GM12878 (cell line): ENCODE results near the gene UXT. TPM values are rescaled to one million over a fixed set of nuclear protein-coding genes. Genes with fewer than 3 reads are reported as not detected.
A peak's percentile ranks its signal among the peaks of the same experiment; 100 is the strongest.

Experiments
- ASH2L ChIP-seq: fragments of 300-600, 200-600 bp; sonication (generic); IDR thresholded peaks from 2 replicates; pipeline ENCODE4 v1.6.1; 2017; ENCODE audit warnings: low read depth, mild to moderate bottlenecking, borderline replicate concordance
- CEBPB ChIP-seq, 2 experiments: fragments of 150-350 bp in 1 of 2; IDR thresholded peaks; 2 replicates each; pipeline ENCODE4 v1.6.1; 2012 to 2014; ENCODE audit warnings: low read depth in 2 of 2, low read length in 2 of 2, borderline replicate concordance in 1 of 2, inconsistent platforms in 1 of 2
- FOXK2 ChIP-seq: fragments of 450-650 bp; IDR thresholded peaks from 2 replicates; pipeline ENCODE4 v1.6.1; 2017; ENCODE audit warnings: mild to moderate bottlenecking, moderate library complexity
- GABPA ChIP-seq: IDR thresholded peaks from 2 replicates; pipeline ENCODE4 v1.6.1; 2014; ENCODE audit warnings: antibody characterized with exemption, low read depth, mild to moderate bottlenecking, inconsistent platforms
- GATAD2B ChIP-seq: fragments of 450-650 bp; conservative IDR thresholded peaks from 2 replicates; pipeline ENCODE4 v1.6.1; 2017; ENCODE audit warnings: low read depth, mild to moderate bottlenecking, moderate library complexity
- HDAC2 ChIP-seq: fragments of 200-600 bp; sonication (generic); IDR thresholded peaks from 2 replicates; pipeline ENCODE4 v1.6.1; 2017
- IKZF2 ChIP-seq, 2 experiments: fragments of 450-650 bp; IDR thresholded peaks; 2 replicates each; pipeline ENCODE4 v1.6.1; 2017; ENCODE audit warnings: mild to moderate bottlenecking in 2 of 2, moderate library complexity in 2 of 2
- LARP7 ChIP-seq: fragments of 450-650 bp; IDR thresholded peaks from 2 replicates; pipeline ENCODE4 v1.6.1; 2017; ENCODE audit warnings: mild to moderate bottlenecking
- MEF2B ChIP-seq: fragments of 450-650 bp; IDR thresholded peaks from 2 replicates; pipeline ENCODE4 v1.6.1; 2018; ENCODE audit warnings: mild to moderate bottlenecking, moderate library complexity; ENCODE audit not compliant: partially characterized antibody, poor library complexity, severe bottlenecking
- MTA2 ChIP-seq: fragments of 450-650 bp; IDR thresholded peaks from 2 replicates; pipeline ENCODE4 v1.6.1; 2016; ENCODE audit warnings: low read depth, mild to moderate bottlenecking, moderate library complexity
- MXI1 ChIP-seq: fragments of 150-350 bp; IDR thresholded peaks from 2 replicates; pipeline ENCODE4 v1.6.1; 2011; ENCODE audit warnings: low read depth, mild to moderate bottlenecking, inconsistent platforms, low read length, improper control_type of control experiment
- NFYB ChIP-seq: IDR thresholded peaks from 2 replicates; pipeline ENCODE4 v1.6.1; 2011; ENCODE audit warnings: low read depth, mild to moderate bottlenecking, low read length, improper control_type of control experiment, moderate library complexity; ENCODE audit not compliant: insufficient read depth
- PAX8 ChIP-seq: fragments of 450-650 bp; IDR thresholded peaks from 2 replicates; pipeline ENCODE4 v1.6.1; 2017; ENCODE audit warnings: mild to moderate bottlenecking, moderate library complexity
- RAD51 ChIP-seq: fragments of 450-650 bp; IDR thresholded peaks from 2 replicates; pipeline ENCODE4 v1.6.1; 2016; ENCODE audit warnings: moderate library complexity, mild to moderate bottlenecking, inconsistent platforms
- RBBP5 ChIP-seq: fragments of 200-600 bp; sonication (generic); conservative IDR thresholded peaks from 2 replicates; pipeline ENCODE4 v1.6.1; 2016
- RCOR1 ChIP-seq: conservative IDR thresholded peaks from 2 replicates; pipeline ENCODE4 v1.6.1; 2012; ENCODE audit warnings: low read depth, low read length, improper control_type of control experiment
- RFX5 ChIP-seq: IDR thresholded peaks from 2 replicates; pipeline ENCODE4 v1.6.1; 2011; ENCODE audit warnings: low read depth, low read length, improper control_type of control experiment
- SIX5 ChIP-seq: IDR thresholded peaks from 2 replicates; pipeline ENCODE4 v1.6.1; 2011; ENCODE audit warnings: mild to moderate bottlenecking, low read depth, low read length, moderate library complexity; ENCODE audit not compliant: severe bottlenecking
- SP1 ChIP-seq: IDR thresholded peaks from one replicate; pipeline ENCODE4 v1.6.1; 2011; ENCODE audit warnings: low read depth, low read length
- SUZ12 ChIP-seq: fragments of 200-600 bp; sonication (generic); IDR thresholded peaks from one replicate; pipeline ENCODE4 v1.6.1; 2018; ENCODE audit warnings: antibody characterized with exemption, mild to moderate bottlenecking; ENCODE audit not compliant: unreplicated experiment
- TCF12 ChIP-seq: IDR thresholded peaks from 2 replicates; pipeline ENCODE4 v1.6.1; 2011; ENCODE audit warnings: low read depth, mild to moderate bottlenecking, low read length
- YY1 ChIP-seq: IDR thresholded peaks from 2 replicates; pipeline ENCODE4 v1.6.1; 2011; ENCODE audit warnings: low read depth, mild to moderate bottlenecking, low read length
- polyA plus RNA-seq, 11 experiments: library from polyadenylated mRNA; depleted of rRNA in 4 of 11; unstranded in 6 of 11; stranded (reverse) in 5 of 11; fragments of >200 nt; fragmentation: Nextera tagmentation in 4 of 11; fragmentation: Illumina TruSeq in 1 of 11; extraction: Ambion mirVana in 4 of 11; extraction: Trizol in 1 of 11; gene quantifications; 1 replicate in 1 of 11; 2 replicates in 10 of 11; pipeline versions ENCODE4 v1.2.1 to v1.2.3, GENCODE V29; 2011 to 2016; ENCODE audit warnings: inconsistent platforms in 2 of 11, missing spikeins in 2 of 11, low read depth in 1 of 11
- total RNA-seq, 4 experiments: library from RNA; depleted of rRNA in 3 of 4; stranded (reverse); fragments of >200 nt in 3 of 4; fragmentation: Illumina TruSeq in 1 of 4; extraction: Trizol in 1 of 4; gene quantifications; 2 replicates each; pipeline versions ENCODE4 v1.2.1 to v1.2.3, GENCODE V29; 2013 to 2021
- TF ChIP-seq, protein P1 (sequence below): fragments of 450-650 bp; formaldehyde crosslinking; IDR thresholded peaks from 2 replicates; pipeline ENCODE4 v1.4.0; 2022; ENCODE audit warnings: mild to moderate bottlenecking, moderate library complexity
- TF ChIP-seq, protein P2 (sequence below): fragments of 450-650 bp; IDR thresholded peaks from 2 replicates; pipeline ENCODE4 v1.6.1; 2017; ENCODE audit warnings: mild to moderate bottlenecking
- TF ChIP-seq, protein P3 (sequence below): IDR thresholded peaks from 2 replicates; pipeline ENCODE4 v1.6.1; 2011; ENCODE audit warnings: mild to moderate bottlenecking, low read depth, low read length, moderate library complexity; ENCODE audit not compliant: insufficient replicate concordance
- TF ChIP-seq, protein P4 (sequence below): IDR thresholded peaks from 2 replicates; pipeline ENCODE4 v1.6.1; 2011; ENCODE audit warnings: low read depth, mild to moderate bottlenecking, low read length, moderate library complexity, borderline replicate concordance; ENCODE audit errors: extremely low read depth

Gene UXT
- total and polyA plus RNA-seq, 10 of the 15 experiments (the other 5 are each of a cell fraction or from before 2014, with no cell fraction given) = 105 to 245 (median 206) TPM

DNA sequence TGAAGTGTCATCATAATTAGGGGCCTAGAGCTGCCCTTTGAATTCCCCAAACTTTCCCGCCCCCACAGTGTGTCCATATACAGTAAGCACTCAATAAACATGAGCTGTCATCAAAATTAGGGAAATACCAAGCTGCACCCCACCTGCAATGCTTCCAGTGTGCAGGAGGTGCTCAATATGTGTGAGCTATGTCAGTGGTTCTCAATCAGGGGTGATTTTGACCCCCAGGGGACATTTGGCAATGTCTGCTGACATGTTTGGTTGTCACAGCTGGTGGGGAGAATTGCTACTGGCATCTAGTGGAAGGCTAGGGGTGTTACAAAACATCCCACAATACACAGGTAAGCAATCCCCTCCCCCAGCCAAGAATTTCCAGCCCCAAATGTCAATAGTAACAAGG is 30.0 kb downstream of the UXT start (continued):
- TF ChIP-seq CEBPB (IDR thresholded peaks at IDR 0.05; ENCODE audit: borderline replicate concordance in 1 of 2, low read depth in 2 of 2, low read length in 2 of 2) (no peak), MTA2 (0 out of 2 replicates have a peak, but pooled peaks have one; percentile 12), GABPA (no peak), SUZ12 (no peak), GATAD2B (0 out of 2 replicates have a peak, but pooled peaks have one; percentile 23), YY1 (peak; percentile 68), PAX8 (no peak), RFX5 (no peak), MXI1 (no peak), LARP7 (no peak), HDAC2 (no peak), SP1 (no peak), RAD51 (no peak), RCOR1 (no peak), FOXK2 (no peak), RBBP5 (no peak), IKZF2 (IDR thresholded peaks at IDR 0.05) (peak in 1 of 2 experiments; percentile 23; a peak in 1 of 4 replicates), NFYB (no peak), TCF12 (peak; percentile 62; the same call in 1 of the 2 replicates), MEF2B (peak; percentile 93), SIX5 (no peak), ASH2L (no peak)
- TF ChIP-seq, protein P1, sequence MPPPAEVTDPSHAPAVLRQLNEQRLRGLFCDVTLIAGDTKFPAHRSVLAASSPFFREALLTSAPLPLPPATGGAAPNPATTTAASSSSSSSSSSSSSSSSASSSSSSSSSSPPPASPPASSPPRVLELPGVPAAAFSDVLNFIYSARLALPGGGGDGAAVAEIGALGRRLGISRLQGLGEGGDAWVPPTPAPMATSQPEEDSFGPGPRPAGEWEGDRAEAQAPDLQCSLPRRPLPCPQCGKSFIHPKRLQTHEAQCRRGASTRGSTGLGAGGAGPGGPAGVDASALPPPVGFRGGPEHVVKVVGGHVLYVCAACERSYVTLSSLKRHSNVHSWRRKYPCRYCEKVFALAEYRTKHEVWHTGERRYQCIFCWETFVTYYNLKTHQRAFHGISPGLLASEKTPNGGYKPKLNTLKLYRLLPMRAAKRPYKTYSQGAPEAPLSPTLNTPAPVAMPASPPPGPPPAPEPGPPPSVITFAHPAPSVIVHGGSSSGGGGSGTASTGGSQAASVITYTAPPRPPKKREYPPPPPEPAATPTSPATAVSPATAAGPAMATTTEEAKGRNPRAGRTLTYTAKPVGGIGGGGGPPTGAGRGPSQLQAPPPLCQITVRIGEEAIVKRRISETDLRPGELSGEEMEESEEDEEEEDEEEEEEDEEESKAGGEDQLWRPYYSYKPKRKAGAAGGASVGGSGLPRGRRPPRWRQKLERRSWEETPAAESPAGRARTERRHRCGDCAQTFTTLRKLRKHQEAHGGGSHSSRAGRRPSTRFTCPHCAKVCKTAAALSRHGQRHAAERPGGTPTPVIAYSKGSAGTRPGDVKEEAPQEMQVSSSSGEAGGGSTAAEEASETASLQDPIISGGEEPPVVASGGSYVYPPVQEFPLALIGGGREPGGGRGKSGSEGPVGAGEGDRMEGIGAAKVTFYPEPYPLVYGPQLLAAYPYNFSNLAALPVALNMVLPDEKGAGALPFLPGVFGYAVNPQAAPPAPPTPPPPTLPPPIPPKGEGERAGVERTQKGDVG (CRISPR knock-in tag) = no peak
- TF ChIP-seq, protein P2, sequence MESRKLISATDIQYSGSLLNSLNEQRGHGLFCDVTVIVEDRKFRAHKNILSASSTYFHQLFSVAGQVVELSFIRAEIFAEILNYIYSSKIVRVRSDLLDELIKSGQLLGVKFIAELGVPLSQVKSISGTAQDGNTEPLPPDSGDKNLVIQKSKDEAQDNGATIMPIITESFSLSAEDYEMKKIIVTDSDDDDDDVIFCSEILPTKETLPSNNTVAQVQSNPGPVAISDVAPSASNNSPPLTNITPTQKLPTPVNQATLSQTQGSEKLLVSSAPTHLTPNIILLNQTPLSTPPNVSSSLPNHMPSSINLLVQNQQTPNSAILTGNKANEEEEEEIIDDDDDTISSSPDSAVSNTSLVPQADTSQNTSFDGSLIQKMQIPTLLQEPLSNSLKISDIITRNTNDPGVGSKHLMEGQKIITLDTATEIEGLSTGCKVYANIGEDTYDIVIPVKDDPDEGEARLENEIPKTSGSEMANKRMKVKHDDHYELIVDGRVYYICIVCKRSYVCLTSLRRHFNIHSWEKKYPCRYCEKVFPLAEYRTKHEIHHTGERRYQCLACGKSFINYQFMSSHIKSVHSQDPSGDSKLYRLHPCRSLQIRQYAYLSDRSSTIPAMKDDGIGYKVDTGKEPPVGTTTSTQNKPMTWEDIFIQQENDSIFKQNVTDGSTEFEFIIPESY = no peak
- TF ChIP-seq, protein P3, sequence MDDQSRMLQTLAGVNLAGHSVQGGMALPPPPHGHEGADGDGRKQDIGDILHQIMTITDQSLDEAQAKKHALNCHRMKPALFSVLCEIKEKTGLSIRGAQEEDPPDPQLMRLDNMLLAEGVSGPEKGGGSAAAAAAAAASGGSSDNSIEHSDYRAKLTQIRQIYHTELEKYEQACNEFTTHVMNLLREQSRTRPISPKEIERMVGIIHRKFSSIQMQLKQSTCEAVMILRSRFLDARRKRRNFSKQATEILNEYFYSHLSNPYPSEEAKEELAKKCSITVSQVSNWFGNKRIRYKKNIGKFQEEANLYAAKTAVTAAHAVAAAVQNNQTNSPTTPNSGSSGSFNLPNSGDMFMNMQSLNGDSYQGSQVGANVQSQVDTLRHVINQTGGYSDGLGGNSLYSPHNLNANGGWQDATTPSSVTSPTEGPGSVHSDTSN = peak; percentile 41
- TF ChIP-seq, protein P4, sequence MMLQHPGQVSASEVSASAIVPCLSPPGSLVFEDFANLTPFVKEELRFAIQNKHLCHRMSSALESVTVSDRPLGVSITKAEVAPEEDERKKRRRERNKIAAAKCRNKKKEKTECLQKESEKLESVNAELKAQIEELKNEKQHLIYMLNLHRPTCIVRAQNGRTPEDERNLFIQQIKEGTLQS = no peak
